OCI-LY3 (cell line): ENCODE measurements around the gene PELI2.

Experiments used
- H2AFZ ChIP-seq: fragments of 200-600, 300-600 bp; shearing (Covaris generic); 2 replicates; pipeline ENCODE4 v1.6.0; 2014; ENCODE audit warnings: antibody characterized with exemption, low read depth, low read length
- H3K27ac ChIP-seq: fragments of 200-600, 300-600 bp; sonication (generic); 2 replicates; pipeline ENCODE4 v1.5.1; 2014; ENCODE audit warnings: mild to moderate bottlenecking, low read length, moderate library complexity, mixed read lengths
- H3K27me3 ChIP-seq: fragments of 200-600, 300-600 bp; sonication (generic); 2 replicates; pipeline ENCODE4 v1.6.1; 2014; ENCODE audit warnings: low read depth, low read length, mixed read lengths
- H3K36me3 ChIP-seq: fragments of 200-600, 300-600 bp; sonication (generic); replicated peaks from 2 replicates; pipeline ENCODE3; 2014; ENCODE audit warnings: low read depth, low read length, mixed read lengths
- H3K4me1 ChIP-seq: fragments of 300-600, 200-600 bp; sonication (generic); 2 replicates; pipeline ENCODE4 v1.6.1; 2014; ENCODE audit warnings: low read length, mixed read lengths
- H3K4me2 ChIP-seq: fragments of 200-600, 300-600 bp; sonication (generic); 2 replicates; pipeline ENCODE4 v1.6.1; 2014; ENCODE audit warnings: low read length, mixed read lengths
- H3K4me3 ChIP-seq: fragments of 300-600, 200-600 bp; sonication (generic); 2 replicates; pipeline ENCODE4 v1.5.1; 2014; ENCODE audit warnings: antibody characterized with exemption, mild to moderate bottlenecking, low read length, moderate library complexity
- H3K79me2 ChIP-seq: fragments of 300-600, 200-600 bp; shearing (Covaris generic); 2 replicates; pipeline ENCODE4 v1.6.1; 2014; ENCODE audit warnings: mild to moderate bottlenecking, low read length, mixed read lengths
- H3K9ac ChIP-seq: fragments of 300-600, 200-600 bp; shearing (Covaris generic); 2 replicates; pipeline ENCODE4 v1.6.0; 2014; ENCODE audit warnings: mild to moderate bottlenecking, low read length, moderate library complexity
- H3K9me3 ChIP-seq: fragments of 200-600, 300-600 bp; shearing (Covaris generic); 2 replicates; pipeline ENCODE4 v1.6.1; 2014; ENCODE audit warnings: low read length, mixed read lengths; ENCODE audit not compliant: insufficient read depth
- H4K20me1 ChIP-seq: fragments of 200-600, 300-600 bp; sonication (generic); 2 replicates; pipeline ENCODE4 v1.6.1; 2016; ENCODE audit warnings: low read length, mixed read lengths; ENCODE audit not compliant: insufficient read depth
- EZH2phosphoT487 ChIP-seq: fragments of 200-600 bp; shearing (Covaris generic); IDR thresholded peaks from 2 replicates; pipeline ENCODE4 v1.6.1; 2018; ENCODE audit warnings: antibody characterized with exemption, mixed run types, low read depth
- TF ChIP-seq, protein P1 (sequence below): fragments of 200-600, 300-600 bp; sonication (generic); IDR thresholded peaks from 2 replicates; pipeline ENCODE4 v1.5.1; 2014; ENCODE audit warnings: antibody characterized with exemption, low read length, low read depth

Gene PELI2

DNA sequence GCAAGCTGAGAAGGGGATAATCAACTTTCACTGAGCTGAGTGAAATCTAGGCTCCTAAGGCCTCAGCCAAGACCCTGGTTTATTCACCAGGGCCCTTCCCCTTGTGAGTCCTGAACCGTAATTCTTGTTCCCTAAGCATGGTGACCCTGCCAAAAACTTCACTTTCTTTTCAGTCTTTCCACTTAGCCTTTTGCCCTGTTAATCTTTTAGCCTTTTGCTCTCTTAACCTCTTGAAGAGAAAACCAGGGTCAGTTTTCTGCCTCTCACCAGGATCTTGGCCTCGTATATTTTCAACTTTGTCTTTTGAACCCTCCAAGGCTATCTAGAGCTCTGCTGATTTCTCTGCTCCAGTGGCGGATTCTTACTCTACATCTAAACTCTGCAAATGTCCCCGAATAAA lies 191.0 kb downstream of the PELI2 start:
- no peaks in the 10 kb centered on the region for H3K79me2 ChIP-seq
- TF ChIP-seq EZH2phosphoT487: no peak
- TF ChIP-seq, protein P1, sequence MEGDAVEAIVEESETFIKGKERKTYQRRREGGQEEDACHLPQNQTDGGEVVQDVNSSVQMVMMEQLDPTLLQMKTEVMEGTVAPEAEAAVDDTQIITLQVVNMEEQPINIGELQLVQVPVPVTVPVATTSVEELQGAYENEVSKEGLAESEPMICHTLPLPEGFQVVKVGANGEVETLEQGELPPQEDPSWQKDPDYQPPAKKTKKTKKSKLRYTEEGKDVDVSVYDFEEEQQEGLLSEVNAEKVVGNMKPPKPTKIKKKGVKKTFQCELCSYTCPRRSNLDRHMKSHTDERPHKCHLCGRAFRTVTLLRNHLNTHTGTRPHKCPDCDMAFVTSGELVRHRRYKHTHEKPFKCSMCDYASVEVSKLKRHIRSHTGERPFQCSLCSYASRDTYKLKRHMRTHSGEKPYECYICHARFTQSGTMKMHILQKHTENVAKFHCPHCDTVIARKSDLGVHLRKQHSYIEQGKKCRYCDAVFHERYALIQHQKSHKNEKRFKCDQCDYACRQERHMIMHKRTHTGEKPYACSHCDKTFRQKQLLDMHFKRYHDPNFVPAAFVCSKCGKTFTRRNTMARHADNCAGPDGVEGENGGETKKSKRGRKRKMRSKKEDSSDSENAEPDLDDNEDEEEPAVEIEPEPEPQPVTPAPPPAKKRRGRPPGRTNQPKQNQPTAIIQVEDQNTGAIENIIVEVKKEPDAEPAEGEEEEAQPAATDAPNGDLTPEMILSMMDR: no peak
- no peak overlapping the region for H3K27ac ChIP-seq
- H3K4me2 ChIP-seq: no peak overlapping the region
- no peak overlapping the region for H2AFZ ChIP-seq
- H3K9ac ChIP-seq: no peak overlapping the region
- no peaks in the 10 kb centered on the region for H3K36me3 ChIP-seq
- no peaks in the 10 kb centered on the region for H4K20me1 ChIP-seq
- no peaks in the 10 kb centered on the region for H3K4me1 ChIP-seq
- no peak overlapping the region for H3K4me3 ChIP-seq
- no peaks in the 10 kb centered on the region for H3K9me3 ChIP-seq
- H3K27me3 ChIP-seq: peaks cover 8% of the 10 kb centered on the region

DNA sequence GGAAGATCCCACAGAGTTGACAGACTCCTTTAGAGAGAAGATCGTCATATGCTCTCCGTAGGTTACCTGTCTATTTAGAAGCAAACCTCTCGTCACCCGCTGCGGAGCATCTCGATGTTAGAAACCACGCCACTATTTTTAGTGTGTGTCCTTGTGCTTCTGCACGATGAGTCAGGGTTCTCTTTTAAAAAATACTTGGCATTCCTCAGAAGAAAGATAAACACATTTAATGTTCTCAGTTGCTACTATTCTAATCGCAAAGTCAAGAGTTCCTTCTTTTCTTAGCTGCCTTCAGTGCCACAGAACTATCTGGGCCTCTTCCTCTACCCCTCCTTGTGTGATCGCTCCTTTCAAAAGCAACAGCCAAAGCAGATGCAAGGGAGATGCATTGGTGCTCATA lies 192.4 kb downstream of the PELI2 start:
- Histone ChIP-seq H3K4me3 (no peak overlapping the region), H3K27me3 (peaks cover 8% of the 10 kb centered on the region), H3K27ac (no peak overlapping the region), H3K79me2 (no peaks in the 10 kb centered on the region), H3K4me1 (no peaks in the 10 kb centered on the region), H3K9ac (no peak overlapping the region), H2AFZ (no peak overlapping the region), H3K9me3 (no peaks in the 10 kb centered on the region), H4K20me1 (no peaks in the 10 kb centered on the region), H3K4me2 (no peak overlapping the region), H3K36me3 (no peaks in the 10 kb centered on the region)
- no peak for TF ChIP-seq EZH2phosphoT487
- TF ChIP-seq, protein P1: no peak

DNA sequence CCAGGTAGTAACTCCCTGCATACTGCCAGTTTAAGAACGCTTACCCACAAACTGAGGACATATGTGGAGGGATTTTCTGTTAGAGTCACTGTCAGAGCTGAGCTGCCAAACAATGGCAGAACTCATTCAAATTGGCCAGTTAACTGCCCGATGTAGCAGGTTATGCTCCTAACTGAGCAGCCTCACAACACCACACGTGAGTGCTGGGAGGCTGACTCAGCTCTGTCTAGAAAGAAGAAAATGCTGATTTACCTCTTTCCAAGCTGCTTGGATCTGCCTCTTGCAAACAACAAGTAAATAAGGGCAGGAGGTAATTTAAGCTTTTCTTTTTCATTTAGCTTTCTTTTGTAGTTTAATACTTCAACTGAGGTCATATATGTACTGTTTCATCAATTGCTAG lies 195.6 kb downstream of the PELI2 start:
- Histone ChIP-seq H3K36me3 (no peaks in the 10 kb centered on the region), H2AFZ (no peak overlapping the region), H3K4me2 (no peak overlapping the region), H3K4me3 (no peak overlapping the region), H3K4me1 (no peaks in the 10 kb centered on the region), H3K27ac (no peak overlapping the region), H3K79me2 (no peaks in the 10 kb centered on the region), H3K9ac (no peak overlapping the region), H4K20me1 (no peaks in the 10 kb centered on the region), H3K27me3 (peaks cover 11% of the 10 kb centered on the region), H3K9me3 (no peaks in the 10 kb centered on the region)
- TF ChIP-seq, protein P1: no peak
- no peak for TF ChIP-seq EZH2phosphoT487

DNA sequence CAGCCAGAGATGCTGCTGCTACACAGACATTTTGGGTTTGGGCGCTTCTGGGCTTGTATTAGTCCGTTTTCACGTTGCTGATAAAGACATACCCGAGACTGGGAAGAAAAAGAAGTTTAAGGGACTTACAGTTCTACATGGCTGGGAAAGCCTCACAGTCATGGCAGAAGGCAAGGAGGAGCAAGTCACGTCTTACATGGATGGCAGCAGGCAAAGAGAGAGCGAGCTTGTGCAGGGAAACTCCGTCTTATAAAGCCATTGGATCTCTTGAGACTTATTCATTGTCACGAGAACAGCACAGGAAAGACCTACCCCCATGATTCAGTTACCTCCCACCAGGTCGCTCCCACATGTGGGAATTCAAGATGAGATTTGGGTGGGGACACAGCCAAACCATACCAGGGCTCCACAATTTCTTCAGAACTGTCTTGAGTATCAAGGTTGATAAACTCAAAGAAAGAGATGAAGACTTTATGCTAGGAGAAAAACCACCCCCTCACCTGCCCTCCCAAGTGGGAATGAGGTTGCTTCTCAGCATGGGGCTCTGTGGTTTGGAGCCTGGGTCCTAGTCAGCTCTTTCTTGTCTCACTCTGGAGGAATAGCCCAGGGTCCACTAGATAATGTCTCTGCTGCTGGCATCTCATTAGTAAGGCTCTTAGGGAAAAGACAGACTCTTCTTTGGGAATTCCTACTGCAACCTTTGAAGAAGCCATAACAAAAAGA lies 200.3 kb downstream of the PELI2 start:
- Histone ChIP-seq H3K4me2 (no peak overlapping the region), H3K9ac (no peak overlapping the region), H3K36me3 (no peaks in the 10 kb centered on the region), H3K27me3 (0 out of 2 replicates have a peak, but pooled peaks cover 3% of the 10 kb centered on the region), H4K20me1 (no peaks in the 10 kb centered on the region), H3K79me2 (no peaks in the 10 kb centered on the region), H3K4me3 (no peak overlapping the region), H3K4me1 (no peaks in the 10 kb centered on the region), H3K27ac (no peak overlapping the region), H3K9me3 (no peaks in the 10 kb centered on the region), H2AFZ (no peak overlapping the region)
- TF ChIP-seq EZH2phosphoT487: no peak
- TF ChIP-seq, protein P1: no peak
